Activated CD8-positive, alpha-beta T cell treated with anti-CD3 and anti-CD28 coated beads for 36 hours (primary cell): Measurements from ENCODE around the gene MPV17. TPM values are rescaled to one million over a fixed set of nuclear protein-coding genes. Genes with fewer than 3 reads are reported as not detected.

Experiments used
- ATAC-seq: fragments of 200-7000 bp; cut with Tn5 transposase; one replicate; pipeline ENCODE4 v1.10.0; 2021; ENCODE audit warnings: mild to moderate bottlenecking, moderate library complexity
- CTCF ChIA-PET: fragments of 350-600 bp; sonication (Branson Sonifier 250); formaldehyde crosslinking; loops from one replicate; lab custom pipeline; 2021; ENCODE audit warnings: antibody characterized with exemption; lab: Charles Lee
- POLR2A ChIA-PET: fragments of 350-600 bp; sonication (Branson Sonifier 250); formaldehyde crosslinking; loops from one replicate; lab custom pipeline; 2021; ENCODE audit warnings: antibody characterized with exemption; lab: Charles Lee
- DNase-seq: peaks from one replicate; pipeline ENCODE4 v3.0.0-alpha.2; 2020
- H3K27ac Mint-ChIP-seq: one replicate; pipeline ENCODE4 v1.8.0; 2021; ENCODE audit warnings: mild to moderate bottlenecking, mixed read lengths
- H3K27me3 Mint-ChIP-seq: one replicate; pipeline ENCODE4 v1.8.0; 2021; ENCODE audit warnings: mixed read lengths
- H3K36me3 Mint-ChIP-seq: one replicate; pipeline ENCODE4 v1.8.0; 2021; ENCODE audit warnings: low read depth, mixed read lengths
- H3K4me1 Mint-ChIP-seq: one replicate; pipeline ENCODE4 v1.8.0; 2021; ENCODE audit warnings: low read depth, mixed read lengths
- H3K4me3 Mint-ChIP-seq: one replicate; pipeline ENCODE4 v1.8.0; 2021; ENCODE audit warnings: mild to moderate bottlenecking, moderate library complexity, mixed read lengths
- H3K9me3 Mint-ChIP-seq: one replicate; pipeline ENCODE4 v1.8.0; 2021; ENCODE audit warnings: mixed read lengths
- intact Hi-C: fragments of 100-400 bp; cut with micrococcal nuclease; formaldehyde crosslinking; loops from one replicate; pipeline ENCODE4 v1.10.0; 2022
- total RNA-seq, 2 experiments: library from RNA; stranded (reverse); gene quantifications; one replicate each; pipeline ENCODE4 v1.2.3, GENCODE V29; 2021
- TF ChIP-seq, protein P1 (sequence below): fragments of 200-600 bp; IDR thresholded peaks from one replicate; pipeline ENCODE4 v1.8.0; 2022; ENCODE audit warnings: antibody characterized with exemption, mild to moderate bottlenecking

Gene MPV17
- total RNA-seq, 2 experiments from 2014 or later: 72.3 to 85.1 TPM

DNA sequence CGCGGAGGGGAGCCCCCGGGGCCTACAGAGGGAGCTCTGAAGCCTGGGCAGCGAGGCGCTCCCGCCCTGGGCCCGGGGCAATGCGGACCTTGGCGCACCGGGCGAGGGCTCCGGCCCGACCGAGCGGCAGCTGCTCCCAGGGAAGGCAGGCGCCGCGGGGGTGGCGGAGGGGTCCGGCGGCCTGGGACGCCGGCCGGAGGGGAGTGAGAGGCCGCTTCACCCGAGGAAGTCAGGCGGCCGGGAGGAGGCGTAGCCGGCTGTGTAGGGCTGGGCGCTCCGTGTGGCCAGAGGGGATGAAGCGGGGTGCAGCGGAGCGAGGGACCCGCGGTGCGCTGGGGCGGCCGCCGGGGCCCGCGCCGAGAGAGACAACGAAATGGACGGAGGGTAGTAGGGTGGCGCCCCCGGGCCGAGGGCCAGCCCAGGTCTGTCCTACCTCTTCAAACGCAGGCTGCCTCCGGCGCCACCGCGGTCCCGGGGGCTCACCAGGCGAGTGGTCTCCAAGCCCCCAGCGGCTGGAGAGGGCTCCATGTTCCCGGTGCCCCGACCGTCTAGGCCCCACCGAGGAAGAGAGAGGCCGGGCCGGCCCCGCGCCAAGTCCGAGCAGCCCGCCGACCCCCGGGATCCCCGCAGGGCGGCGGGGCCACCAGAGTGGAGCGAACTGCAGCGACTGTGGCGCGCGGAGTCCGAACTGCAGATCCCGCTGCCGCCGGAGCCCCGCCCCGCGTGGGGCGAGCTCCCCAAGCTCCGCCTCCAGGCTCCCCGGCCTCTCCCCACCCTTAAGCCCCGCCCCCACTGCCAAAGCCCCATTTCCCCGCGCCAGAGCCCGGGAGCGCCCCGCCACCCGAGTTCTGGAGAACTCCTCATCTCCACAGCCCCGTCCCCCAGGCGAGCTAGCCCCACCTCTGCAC lies 60.3 kb downstream of the MPV17 start, which contains the start of gene SLC30A3:
TSS of gene SLC30A3 (minus strand) at position 669 of the 908 bp plus-strand sequence. CDS start at position 528, 141 bp downstream.
- Mint-ChIP-seq H3K27me3 (peaks cover 47% of the 10 kb centered on the region), H3K4me3 (peak within 1 kb of the TSS; percentile 66), H3K4me1 (peaks cover 24% of the 10 kb centered on the region), H3K9me3 (no peaks in the 10 kb centered on the region), H3K27ac (no peak within 1 kb of the TSS), H3K36me3 (no peaks in the 10 kb centered on the region)
- ChIA-PET CTCF (interaction anchor here (1.1 to 5.5 kb wide), 4 partner anchors 11 to 40 kb away, joined by 4 to 76 read pairs (median 21); partner anchors contain the start of gene TRIM54), POLR2A (interaction anchor here (0.6 kb wide), 1 partner anchor 29 kb away, joined by 3 read pairs; no protein-coding TSS in a partner anchor)
- TF ChIP-seq, protein P1, sequence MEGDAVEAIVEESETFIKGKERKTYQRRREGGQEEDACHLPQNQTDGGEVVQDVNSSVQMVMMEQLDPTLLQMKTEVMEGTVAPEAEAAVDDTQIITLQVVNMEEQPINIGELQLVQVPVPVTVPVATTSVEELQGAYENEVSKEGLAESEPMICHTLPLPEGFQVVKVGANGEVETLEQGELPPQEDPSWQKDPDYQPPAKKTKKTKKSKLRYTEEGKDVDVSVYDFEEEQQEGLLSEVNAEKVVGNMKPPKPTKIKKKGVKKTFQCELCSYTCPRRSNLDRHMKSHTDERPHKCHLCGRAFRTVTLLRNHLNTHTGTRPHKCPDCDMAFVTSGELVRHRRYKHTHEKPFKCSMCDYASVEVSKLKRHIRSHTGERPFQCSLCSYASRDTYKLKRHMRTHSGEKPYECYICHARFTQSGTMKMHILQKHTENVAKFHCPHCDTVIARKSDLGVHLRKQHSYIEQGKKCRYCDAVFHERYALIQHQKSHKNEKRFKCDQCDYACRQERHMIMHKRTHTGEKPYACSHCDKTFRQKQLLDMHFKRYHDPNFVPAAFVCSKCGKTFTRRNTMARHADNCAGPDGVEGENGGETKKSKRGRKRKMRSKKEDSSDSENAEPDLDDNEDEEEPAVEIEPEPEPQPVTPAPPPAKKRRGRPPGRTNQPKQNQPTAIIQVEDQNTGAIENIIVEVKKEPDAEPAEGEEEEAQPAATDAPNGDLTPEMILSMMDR: no peak
- ATAC-seq: peak; percentile 74
- intact Hi-C loops: no loop called here
- peak; percentile 68 for DNase-seq

DNA sequence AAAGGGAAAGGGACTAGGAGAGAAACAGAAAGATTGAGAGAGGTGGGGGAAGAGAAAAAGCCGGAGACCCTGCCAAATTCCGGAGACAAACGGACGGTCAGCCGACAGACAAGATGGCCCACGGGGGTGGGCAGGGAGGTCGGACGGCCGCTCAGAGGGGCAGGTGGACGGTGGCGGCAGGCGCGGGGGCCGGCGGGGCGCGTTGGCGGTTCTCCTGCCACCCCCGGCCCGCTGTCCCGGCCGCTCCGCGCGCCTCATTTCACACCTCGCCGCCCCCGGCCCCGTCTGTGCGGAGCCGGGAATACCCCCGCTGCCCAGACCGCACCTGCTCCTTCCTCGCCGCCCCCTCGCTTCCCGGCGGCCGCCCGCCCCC lies 61.0 kb downstream of the MPV17 start:
- H3K9me3 Mint-ChIP-seq: no peaks in the 10 kb centered on the region
- DNase-seq (no peak), ATAC-seq (no peak)
- CTCF ChIA-PET: interaction anchor here (1.1 kb wide), 1 partner anchor 18 kb away, joined by 4 read pairs; no protein-coding TSS in a partner anchor
- H3K4me1 Mint-ChIP-seq: peaks cover 24% of the 10 kb centered on the region
- peak overlapping the region; percentile 39 for H3K4me3 Mint-ChIP-seq
- H3K36me3 Mint-ChIP-seq: no peaks in the 10 kb centered on the region
- POLR2A ChIA-PET: no interaction called here
- H3K27ac Mint-ChIP-seq: no peak overlapping the region
- H3K27me3 Mint-ChIP-seq: peaks cover 48% of the 10 kb centered on the region
- TF ChIP-seq, protein P1: no peak
- intact Hi-C loops: no loop called here

DNA sequence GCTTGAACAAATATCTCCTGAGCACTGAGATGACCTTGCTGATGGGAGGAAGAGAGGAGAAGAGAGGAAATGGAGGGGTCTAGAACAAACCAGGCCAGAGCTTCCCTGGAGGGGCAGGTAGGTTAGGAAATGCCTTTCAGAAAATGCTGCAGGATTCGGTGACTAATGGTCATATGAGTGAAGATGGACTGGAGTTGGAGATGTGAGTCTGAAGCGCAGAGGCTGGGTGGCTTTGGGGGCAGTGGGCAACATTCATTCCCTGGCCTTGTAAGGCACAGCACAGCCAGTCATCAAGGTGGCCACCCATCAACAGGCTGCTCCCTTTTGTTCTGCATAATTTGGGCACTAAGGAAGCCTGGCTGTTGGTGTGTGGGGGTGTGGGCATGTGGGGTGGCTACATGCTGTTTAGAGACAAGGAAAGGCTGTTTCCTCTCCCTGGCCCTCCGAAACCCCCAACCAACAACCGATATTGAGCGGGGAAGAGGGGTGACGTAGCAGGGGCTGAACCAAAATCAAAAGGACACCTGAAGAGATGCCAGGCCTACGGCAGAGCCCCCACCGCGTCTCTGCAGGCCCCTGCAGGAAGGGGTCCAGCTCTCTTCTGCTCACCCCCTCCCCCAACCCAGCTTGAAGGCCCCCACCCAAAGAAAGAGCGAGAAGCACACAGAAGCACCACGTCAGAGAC lies 61.5 kb downstream of the MPV17 start:
- Mint-ChIP-seq H3K36me3 (no peaks in the 10 kb centered on the region), H3K27me3 (peaks cover 48% of the 10 kb centered on the region), H3K4me3 (peak overlapping the region; percentile 39), H3K4me1 (peaks cover 24% of the 10 kb centered on the region), H3K27ac (no peak overlapping the region), H3K9me3 (no peaks in the 10 kb centered on the region)
- DNase-seq: no peak
- ChIA-PET CTCF (interaction anchor here (1.0 kb wide), 1 partner anchor 18 kb away, joined by 3 read pairs; no protein-coding TSS in a partner anchor), POLR2A (no interaction called here)
- intact Hi-C loops: no loop called here
- TF ChIP-seq, protein P1: no peak
- no peak for ATAC-seq

Other genes with a start within 250 kb of the MPV17 start
- gene EMILIN1, start 244.5 kb downstream of the MPV17 start, total RNA-seq: under 1 TPM; 0.61 to 0.63 TPM
- gene KHK, start 236.3 kb downstream of the MPV17 start, total RNA-seq: 1 to 10 TPM; 6.7 to 9.5 TPM
- 1 to 10 TPM; 3.7 to 4.3 TPM for gene CGREF1, start 204.0 kb downstream of the MPV17 start, total RNA-seq
- gene ABHD1, start 199.3 kb downstream of the MPV17 start, total RNA-seq: under 1 TPM; 0.36 to 0.50 TPM
- 10 to 100 TPM; 60.5 to 63.2 TPM for gene PREB, start 188.5 kb downstream of the MPV17 start, total RNA-seq
- gene PRR30, start 183.7 kb downstream of the MPV17 start, total RNA-seq: not detected
- not detected for gene TCF23, start 174.1 kb downstream of the MPV17 start, total RNA-seq
- 10 to 100 TPM; 62.6 to 65.2 TPM for gene ATRAID, start 111.1 kb downstream of the MPV17 start, total RNA-seq
- 10 to 100 TPM; 34.9 to 37.7 TPM for gene SLC5A6, start 110.8 kb downstream of the MPV17 start, total RNA-seq
- gene CAD, start 105.7 kb downstream of the MPV17 start, total RNA-seq: 100 to 1,000 TPM; 125 to 127 TPM
- under 1 TPM; 0.32 to 0.43 TPM for gene SLC30A3, start 60.0 kb downstream of the MPV17 start, total RNA-seq
- not detected for gene DNAJC5G, start 47.7 kb downstream of the MPV17 start, total RNA-seq
- gene TRIM54, start 40.7 kb downstream of the MPV17 start, total RNA-seq: under 1 TPM; 0.16 to 0.23 TPM
- 1 to 10 TPM; 2.5 to 2.7 TPM for gene UCN, start 14.7 kb downstream of the MPV17 start, total RNA-seq
- 10 to 100 TPM; 57.6 to 63.6 TPM for gene GTF3C2, start 33.7 kb upstream of the MPV17 start, total RNA-seq
- 10 to 100 TPM; 29.2 to 30.4 TPM for gene EIF2B4, start 47.2 kb upstream of the MPV17 start, total RNA-seq
- 10 to 100 TPM; 74.5 to 82.3 TPM for gene SNX17, start 47.5 kb upstream of the MPV17 start, total RNA-seq
- gene ZNF513, start 57.6 kb upstream of the MPV17 start, total RNA-seq: 1 to 10 TPM; 6.8 to 7.2 TPM
- gene PPM1G, start 86.5 kb upstream of the MPV17 start, total RNA-seq: 100 to 1,000 TPM; 138 to 142 TPM
- gene NRBP1, start 105.5 kb upstream of the MPV17 start, total RNA-seq: 10 to 100 TPM; 60.5 to 62.1 TPM
- 1 to 10 TPM; 4.2 to 4.3 TPM for gene KRTCAP3, start 119.3 kb upstream of the MPV17 start, total RNA-seq
- gene IFT172, start 166.6 kb upstream of the MPV17 start, total RNA-seq: 10 to 100 TPM; 12.1 to 13.2 TPM
- not detected for gene FNDC4, start 172.1 kb upstream of the MPV17 start, total RNA-seq
- gene GCKR, start 173.7 kb upstream of the MPV17 start, total RNA-seq: not detected